GM12878 (cell line): ENCODE measurements around the gene MACROD2. TPM values are rescaled to one million over a fixed set of nuclear protein-coding genes. Genes with fewer than 3 reads are reported as not detected.

Experiments
- ATAC-seq: fragments of 200-7000 bp; cut with Tn5 transposase; 3 replicates; pipeline ENCODE4 v1.9.1; 2020; ENCODE audit warnings: mild to moderate bottlenecking, moderate library complexity
- BruUV-seq: library from RNA; stranded (reverse); fragments of 400-500 nt; replicated peaks from 2 replicates; lab custom pipeline; 2021; lab: Mats Ljungman, UMichigan
- CTCF ChIA-PET: fragments of 300-600 bp; sonication (Branson Sonifier 250); formaldehyde crosslinking; extraction: SDS; loops from one replicate; lab custom pipeline; 2021; ENCODE audit warnings: inconsistent platforms; lab: Yijun Ruan, JAX
- POLR2A ChIA-PET: fragments of 350-600 bp; formaldehyde crosslinking; extraction: SDS; loops from one replicate; lab custom pipeline; 2021; ENCODE audit warnings: inconsistent platforms; lab: Charles Lee
- RAD21 ChIA-PET: fragments of 300-600 bp; sonication (Branson Sonifier 250); formaldehyde crosslinking; loops from one replicate; lab custom pipeline; 2023; ENCODE audit warnings: antibody characterized with exemption; ENCODE audit not compliant: unreplicated experiment; lab: Charles Lee
- SMC1A ChIA-PET: fragments of 300-600 bp; sonication (Branson Sonifier 250); formaldehyde crosslinking; loops from one replicate; lab custom pipeline; 2023; ENCODE audit not compliant: unreplicated experiment, uncharacterized antibody; lab: Charles Lee
- DNase-seq: peaks from one replicate; pipeline ENCODE4 v3.0.0-alpha.2; 2011; ENCODE audit warnings: low read depth, low spot score
- FAIRE-seq: peaks from 3 replicates; lab custom pipeline; 2011; peaks lifted over from hg19 to GRCh38; lab: Jason Lieb, UNC
- H2AFZ ChIP-seq: 2 replicates; pipeline ENCODE4 v1.6.0; 2011; ENCODE audit warnings: low read depth, low read length, control low read depth; ENCODE audit not compliant: control insufficient read depth
- H3K27ac ChIP-seq: 2 replicates; pipeline ENCODE4 v1.5.1; 2011; ENCODE audit warnings: control low read depth; ENCODE audit not compliant: control insufficient read depth, insufficient read depth
- H3K27me3 ChIP-seq, 2 experiments: replicated peaks in 1 of 2; 2 replicates each; pipeline versions ENCODE4 v1.6.0 to v1.6.1; 2011; ENCODE audit warnings: low read length in 1 of 2; ENCODE audit not compliant: control insufficient read depth in 2 of 2, insufficient read depth in 2 of 2
- H3K36me3 ChIP-seq, 2 experiments: 2 replicates each; pipeline ENCODE4 v1.5.1; 2011; ENCODE audit warnings: low read length in 1 of 2; ENCODE audit not compliant: control insufficient read depth in 2 of 2, insufficient read depth in 2 of 2
- H3K4me1 ChIP-seq: 2 replicates; pipeline ENCODE4 v1.6.1; 2011; ENCODE audit warnings: mild to moderate bottlenecking, low read length, moderate library complexity, mixed read lengths; ENCODE audit not compliant: control insufficient read depth, insufficient read depth
- H3K4me2 ChIP-seq: 2 replicates; pipeline ENCODE4 v1.6.0; 2011; ENCODE audit warnings: control low read depth; ENCODE audit not compliant: control insufficient read depth, insufficient read depth
- H3K4me3 ChIP-seq: fragments of 200-600 bp; sonication (generic); 2 replicates; pipeline ENCODE4 v1.5.1; 2016
- H3K79me2 ChIP-seq: 2 replicates; pipeline ENCODE4 v1.6.0; 2011; ENCODE audit warnings: low read length; ENCODE audit not compliant: control insufficient read depth, insufficient read depth
- H3K9ac ChIP-seq: 2 replicates; pipeline ENCODE4 v1.8.0; 2011; ENCODE audit warnings: low read length, control low read depth, mixed read lengths; ENCODE audit not compliant: control insufficient read depth, insufficient read depth
- H3K9me3 ChIP-seq: replicated peaks from 3 replicates; pipeline ENCODE4 v1.5.1; 2011; ENCODE audit warnings: mild to moderate bottlenecking, low read length; ENCODE audit not compliant: control insufficient read depth, insufficient read depth
- H4K20me1 ChIP-seq: 2 replicates; pipeline ENCODE4 v1.6.0; 2011; ENCODE audit not compliant: control insufficient read depth, insufficient read depth
- BCL11A ChIP-seq: IDR thresholded peaks from 2 replicates; pipeline ENCODE4 v1.6.1; 2011; ENCODE audit warnings: low read depth, low read length
- CBFB ChIP-seq: IDR thresholded peaks from 2 replicates; pipeline ENCODE4 v1.6.1; 2016; ENCODE audit warnings: antibody characterized with exemption, low read depth
- DPF2 ChIP-seq: fragments of 450-650 bp; IDR thresholded peaks from 2 replicates; pipeline ENCODE4 v1.6.1; 2017; ENCODE audit warnings: mild to moderate bottlenecking
- ESRRA ChIP-seq: IDR thresholded peaks from 2 replicates; pipeline ENCODE4 v1.6.1; 2012; ENCODE audit warnings: mild to moderate bottlenecking, low read length, improper control_type of control experiment
- JUND ChIP-seq: IDR thresholded peaks from 2 replicates; pipeline ENCODE4 v1.6.1; 2012; ENCODE audit warnings: low read depth, mild to moderate bottlenecking, low read length, improper control_type of control experiment, moderate library complexity
- MXI1 ChIP-seq: fragments of 150-350 bp; IDR thresholded peaks from 2 replicates; pipeline ENCODE4 v1.6.1; 2011; ENCODE audit warnings: low read depth, mild to moderate bottlenecking, inconsistent platforms, low read length, improper control_type of control experiment
- NBN ChIP-seq: fragments of 450-650 bp; IDR thresholded peaks from 2 replicates; pipeline ENCODE4 v1.6.1; 2016
- ZBTB33 ChIP-seq: fragments of 450-650 bp; IDR thresholded peaks from 2 replicates; pipeline ENCODE4 v1.6.1; 2017; ENCODE audit warnings: mild to moderate bottlenecking
- WGBS: methylation state at CpG from one replicate; pipeline ENCODE4 v1.1.6; 2016; ENCODE audit warnings: low lambda C conversion rate; ENCODE audit not compliant: insufficient replicate concordance, insufficient coverage; ENCODE audit errors: missing lambda C conversion rate; 5-methylcytosine and 5-hydroxymethylcytosine counted together
- in situ Hi-C: fragments of 300-500 bp; cut with MboI; formaldehyde crosslinking; loops from 9 replicates; pipeline ENCODE4 v1.14.3; 2018; ENCODE audit warnings: mixed read lengths
- intact Hi-C: fragments of 100-400 bp; cut with micrococcal nuclease; formaldehyde crosslinking; loops from one replicate; pipeline ENCODE4 v1.14.2; 2022; ENCODE audit not compliant: unreplicated experiment
- polyA plus RNA-seq, 11 experiments: library from polyadenylated mRNA; depleted of rRNA in 4 of 11; unstranded in 6 of 11; stranded (reverse) in 5 of 11; fragments of >200 nt; fragmentation: Nextera tagmentation in 4 of 11; fragmentation: Illumina TruSeq in 1 of 11; extraction: Ambion mirVana in 4 of 11; extraction: Trizol in 1 of 11; gene quantifications; 1 replicate in 1 of 11; 2 replicates in 10 of 11; pipeline versions ENCODE4 v1.2.1 to v1.2.3, GENCODE V29; 2011 to 2016; ENCODE audit warnings: inconsistent platforms in 2 of 11, missing spikeins in 2 of 11, low read depth in 1 of 11
- total RNA-seq, 4 experiments: library from RNA; depleted of rRNA in 3 of 4; stranded (reverse); fragments of >200 nt in 3 of 4; fragmentation: Illumina TruSeq in 1 of 4; extraction: Trizol in 1 of 4; gene quantifications; 2 replicates each; pipeline versions ENCODE4 v1.2.1 to v1.2.3, GENCODE V29; 2013 to 2021

Gene MACROD2
- total and polyA plus RNA-seq, 10 of the 15 experiments (the other 5 are each of a cell fraction or from before 2014, with no cell fraction given) = 1.1 to 21.5 (median 2.2) TPM

- ATAC-seq (no peak), FAIRE-seq (no peak), DNase-seq (no peak)
- Histone ChIP-seq H3K27me3 (no peaks in the 10 kb centered on the region), H3K4me3 (no peak overlapping the region), H3K9me3 (no peaks in the 10 kb centered on the region; the same call in 2 of the 3 replicates), H3K79me2 (no peaks in the 10 kb centered on the region), H3K27ac (no peak overlapping the region), H3K36me3 (no peaks in the 10 kb centered on the region), H3K4me2 (no peak overlapping the region), H3K9ac (no peak overlapping the region), H4K20me1 (no peaks in the 10 kb centered on the region)
- no TSS peak for BruUV-seq
- SMC1A ChIA-PET = interaction anchor here (0.5 to 1.2 kb wide), 4 partner anchors 59 to 978 kb away, joined by 3 to 6 read pairs (median 3); no protein-coding TSS in a partner anchor
- intact Hi-C loops = loop anchor here (2.0 kb wide), 3 partner anchors 139 to 633 kb away; no protein-coding TSS in a partner anchor
- POLR2A ChIA-PET = no interaction called here
- in situ Hi-C loops = no loop called here
- CTCF ChIA-PET = interaction anchor here (1.1 to 2.1 kb wide), 7 partner anchors 13 to 631 kb away, joined by 3 to 8 read pairs (median 4); no protein-coding TSS in a partner anchor
- 19% methylated on average over 1 of the region's 1 CpG for WGBS
- TF ChIP-seq DPF2 = no peak
- TF ChIP-seq ESRRA = no peak
- no peak for TF ChIP-seq ZBTB33
- no peak for TF ChIP-seq NBN
- TF ChIP-seq BCL11A = no peak
- TF ChIP-seq MXI1 = no peak
- TF ChIP-seq JUND = no peak
- no peak for TF ChIP-seq CBFB
- TF ChIP-seq, all 136 proteins: peak for 0
- no peaks in the 10 kb centered on the region for H3K4me1 ChIP-seq
- RAD21 ChIA-PET = interaction anchor here (0.8 to 1.2 kb wide), 2 partner anchors 398 to 632 kb away, joined by 3 to 5 read pairs; no protein-coding TSS in a partner anchor
- no peak overlapping the region for H2AFZ ChIP-seq
These were observed 1848.5 kb downstream of the MACROD2 start for GRCh38 chr20:15843777-15844176.
